ENCODE measurements around the gene KLK2. TPM values are rescaled to one million over a fixed set of nuclear protein-coding genes. Genes with fewer than 3 reads are reported as not detected.
A peak's percentile ranks its signal among the peaks of the same experiment; 100 is the strongest.

KLK2 gene
- total and polyA plus RNA-seq, 7 experiments from 2014 or later: not detected

- Histone ChIP-seq H3K27me3 (ENCODE audit: control insufficient read depth in 2 of 2, insufficient read depth in 2 of 2, low read length in 2 of 2) (peaks cover 0 to 3% of the 10 kb centered on the region in 2 donors), H3K9me3 (ENCODE audit: control insufficient read depth in 2 of 3, low read length in 3 of 3) (no peaks in the 10 kb centered on the region), H3K4me3 (ENCODE audit: low read length) (no peak overlapping the region), H3K4me1 (ENCODE audit: control insufficient read depth in 2 of 2, insufficient read depth in 2 of 2, low read length in 2 of 2) (no peaks in the 10 kb centered on the region), H3K27ac (ENCODE audit: low read depth, low read length) (no peak overlapping the region), H3K36me3 (ENCODE audit: control insufficient read depth in 2 of 3, insufficient read depth in 3 of 3, low read length in 3 of 3) (no peaks in the 10 kb centered on the region)
- peaks cover 0 to 4% (median 0%) of the 10 kb centered on the region in 11 donors for H3K9me3 Mint-ChIP-seq
- peaks cover 37 to 74% (median 65%) of the 10 kb centered on the region in 5 donors for H3K27me3 Mint-ChIP-seq
- POLR2A ChIA-PET: no interaction called here
- DNase-seq (peak in 1 of 9 donors; percentile 49), ATAC-seq (no peak)
- no peak overlapping the region for H3K27ac Mint-ChIP-seq
- CTCF ChIA-PET: no interaction called here
- intact Hi-C loops (cut with micrococcal nuclease): no loop called here
- H3K36me3 Mint-ChIP-seq: no peaks in the 10 kb centered on the region
- peak overlapping the region in 7 of 10 donors; percentile 27 to 73 (median 51) for H3K4me3 Mint-ChIP-seq
- H3K4me1 Mint-ChIP-seq: peaks cover 0 to 11% (median 6%) of the 10 kb centered on the region in 7 donors
Measured at GRCh38 chr19:50909240-50910070, 36.2 kb downstream of the KLK2 start.

- Mint-ChIP-seq H3K36me3 (no peaks in the 10 kb centered on the region), H3K27me3 (peaks cover 36 to 63% (median 58%) of the 10 kb centered on the region in 5 donors), H3K9me3 (peaks cover 0 to 4% (median 0%) of the 10 kb centered on the region in 11 donors), H3K4me3 (no peak overlapping the region), H3K27ac (peak overlapping the region in 1 of 9 donors; percentile 15), H3K4me1 (peaks cover 0 to 11% (median 6%) of the 10 kb centered on the region in 7 donors)
- Histone ChIP-seq H3K27me3 (ENCODE audit: control insufficient read depth in 2 of 2, insufficient read depth in 2 of 2, low read length in 2 of 2) (peaks cover 0 to 3% of the 10 kb centered on the region in 2 donors), H3K9me3 (ENCODE audit: control insufficient read depth in 2 of 3, low read length in 3 of 3) (no peaks in the 10 kb centered on the region), H3K36me3 (ENCODE audit: control insufficient read depth in 2 of 3, insufficient read depth in 3 of 3, low read length in 3 of 3) (no peaks in the 10 kb centered on the region), H3K4me1 (ENCODE audit: control insufficient read depth in 2 of 2, insufficient read depth in 2 of 2, low read length in 2 of 2) (no peaks in the 10 kb centered on the region), H3K27ac (ENCODE audit: low read depth, low read length) (no peak overlapping the region), H3K4me3 (ENCODE audit: low read length) (no peak overlapping the region)
- ATAC-seq: no peak
- ChIA-PET CTCF (no interaction called here), POLR2A (no interaction called here)
- intact Hi-C loops (cut with micrococcal nuclease): no loop called here
- no peak for DNase-seq
Measured at GRCh38 chr19:50910722-50911121, 37.5 kb downstream of the KLK2 start.

- intact Hi-C loops (cut with micrococcal nuclease): no loop called here
- peak within 1 kb of the TSS in 2 of 10 donors; percentile 22 to 73 for H3K4me3 Mint-ChIP-seq
- ATAC-seq (no peak), DNase-seq (no peak)
- ChIA-PET POLR2A (no interaction called here), CTCF (no interaction called here)
- H3K36me3 Mint-ChIP-seq: no peaks in the 10 kb centered on the region
- Histone ChIP-seq H3K27me3 (ENCODE audit: control insufficient read depth in 2 of 2, insufficient read depth in 2 of 2, low read length in 2 of 2) (peaks cover 0 to 3% of the 10 kb centered on the region in 2 donors), H3K27ac (ENCODE audit: low read depth, low read length) (no peak within 1 kb of the TSS), H3K4me1 (ENCODE audit: control insufficient read depth in 2 of 2, insufficient read depth in 2 of 2, low read length in 2 of 2) (no peaks in the 10 kb centered on the region), H3K4me3 (ENCODE audit: low read length) (no peak within 1 kb of the TSS), H3K36me3 (ENCODE audit: control insufficient read depth in 2 of 3, insufficient read depth in 3 of 3, low read length in 3 of 3) (no peaks in the 10 kb centered on the region), H3K9me3 (ENCODE audit: control insufficient read depth in 2 of 3, low read length in 3 of 3) (no peaks in the 10 kb centered on the region)
- H3K4me1 Mint-ChIP-seq: peaks cover 0 to 11% (median 6%) of the 10 kb centered on the region in 7 donors
- H3K27me3 Mint-ChIP-seq: peaks cover 34 to 59% (median 55%) of the 10 kb centered on the region in 5 donors
- H3K27ac Mint-ChIP-seq: peak within 1 kb of the TSS in 1 of 9 donors; percentile 15
- peaks cover 0 to 4% (median 0%) of the 10 kb centered on the region in 11 donors for H3K9me3 Mint-ChIP-seq
Measured at GRCh38 chr19:50911206-50912101, 38.2 kb downstream of the KLK2 start, which contains the start of gene KLK4. TSS of gene KLK4 (minus strand) at chr19:50911395. CDS start at chr19:50910738, 657 bp downstream.

GRCh38 chr19:50912102-50912599 lies 38.9 kb downstream of the KLK2 start:
- POLR2A ChIA-PET: no interaction called here
- Mint-ChIP-seq H3K4me3 (no peak overlapping the region), H3K36me3 (no peaks in the 10 kb centered on the region), H3K4me1 (peaks cover 0 to 11% (median 6%) of the 10 kb centered on the region in 7 donors), H3K9me3 (peaks cover 0 to 4% (median 0%) of the 10 kb centered on the region in 11 donors), H3K27ac (no peak overlapping the region), H3K27me3 (peaks cover 36 to 58% (median 56%) of the 10 kb centered on the region in 5 donors)
- no peak overlapping the region for H3K4me3 ChIP-seq (ENCODE audit: low read length)
- intact Hi-C loops (cut with micrococcal nuclease): no loop called here
- no peaks in the 10 kb centered on the region for H3K9me3 ChIP-seq (ENCODE audit: control insufficient read depth in 2 of 3, low read length in 3 of 3)
- ATAC-seq: no peak
- H3K27ac ChIP-seq (ENCODE audit: low read depth, low read length): no peak overlapping the region
- H3K4me1 ChIP-seq (ENCODE audit: control insufficient read depth in 2 of 2, insufficient read depth in 2 of 2, low read length in 2 of 2): no peaks in the 10 kb centered on the region
- DNase-seq: no peak
- no peaks in the 10 kb centered on the region for H3K36me3 ChIP-seq (ENCODE audit: control insufficient read depth in 2 of 3, insufficient read depth in 3 of 3, low read length in 3 of 3)
- H3K27me3 ChIP-seq (ENCODE audit: control insufficient read depth in 2 of 2, insufficient read depth in 2 of 2, low read length in 2 of 2): peaks cover 0 to 3% of the 10 kb centered on the region in 2 donors
- CTCF ChIA-PET: no interaction called here

- Histone ChIP-seq H3K27me3 (ENCODE audit: control insufficient read depth in 2 of 2, insufficient read depth in 2 of 2, low read length in 2 of 2) (peaks cover 0 to 3% of the 10 kb centered on the region in 2 donors), H3K9me3 (ENCODE audit: control insufficient read depth in 2 of 3, low read length in 3 of 3) (no peaks in the 10 kb centered on the region), H3K4me1 (ENCODE audit: control insufficient read depth in 2 of 2, insufficient read depth in 2 of 2, low read length in 2 of 2) (no peaks in the 10 kb centered on the region), H3K4me3 (ENCODE audit: low read length) (no peak overlapping the region), H3K27ac (ENCODE audit: low read depth, low read length) (no peak overlapping the region), H3K36me3 (ENCODE audit: control insufficient read depth in 2 of 3, insufficient read depth in 3 of 3, low read length in 3 of 3) (no peaks in the 10 kb centered on the region)
- Mint-ChIP-seq H3K4me1 (peaks cover 0 to 11% (median 6%) of the 10 kb centered on the region in 7 donors), H3K9me3 (peaks cover 0 to 4% (median 0%) of the 10 kb centered on the region in 11 donors), H3K36me3 (no peaks in the 10 kb centered on the region), H3K27me3 (peaks cover 33 to 54% (median 47%) of the 10 kb centered on the region in 5 donors), H3K4me3 (no peak overlapping the region), H3K27ac (no peak overlapping the region)
- peak in 1 of 9 donors; percentile 54 for DNase-seq
- intact Hi-C loops (cut with micrococcal nuclease): no loop called here
- ChIA-PET CTCF (no interaction called here), POLR2A (no interaction called here)
- no peak for ATAC-seq
Measured at GRCh38 chr19:50912727-50913716, 39.8 kb downstream of the KLK2 start.

- no peaks in the 10 kb centered on the region for H3K36me3 Mint-ChIP-seq
- no peak for DNase-seq
- no peak overlapping the region for H3K27ac Mint-ChIP-seq
- H3K4me1 Mint-ChIP-seq: peaks cover 0 to 2% (median 0%) of the 10 kb centered on the region in 7 donors
- H3K27me3 Mint-ChIP-seq: peaks cover 16 to 50% (median 34%) of the 10 kb centered on the region in 5 donors
- Histone ChIP-seq H3K36me3 (ENCODE audit: control insufficient read depth in 2 of 3, insufficient read depth in 3 of 3, low read length in 3 of 3) (no peaks in the 10 kb centered on the region), H3K4me1 (ENCODE audit: control insufficient read depth in 2 of 2, insufficient read depth in 2 of 2, low read length in 2 of 2) (no peaks in the 10 kb centered on the region), H3K27ac (ENCODE audit: low read depth, low read length) (no peak overlapping the region), H3K27me3 (ENCODE audit: control insufficient read depth in 2 of 2, insufficient read depth in 2 of 2, low read length in 2 of 2) (no peaks in the 10 kb centered on the region), H3K9me3 (ENCODE audit: control insufficient read depth in 2 of 3, low read length in 3 of 3) (no peaks in the 10 kb centered on the region), H3K4me3 (ENCODE audit: low read length) (no peak overlapping the region)
- CTCF ChIA-PET: no interaction called here
- no peak overlapping the region for H3K4me3 Mint-ChIP-seq
- POLR2A ChIA-PET: no interaction called here
- intact Hi-C loops (cut with micrococcal nuclease): no loop called here
- ATAC-seq: no peak
- H3K9me3 Mint-ChIP-seq: peaks cover 0 to 1% (median 0%) of the 10 kb centered on the region in 11 donors
Measured at GRCh38 chr19:50916069-50916468, 42.8 kb downstream of the KLK2 start.
